GM12878 (cell line): Measurements from ENCODE around the gene KHK. TPM values are rescaled to one million over a fixed set of nuclear protein-coding genes. Genes with fewer than 3 reads are reported as not detected.
"Not testable (repeated sequence)": the region's sequence is repeated elsewhere in the genome, so short reads cannot be mapped to it uniquely, and the experiment has no call there.

Experiments used
- ATAC-seq: fragments of 200-7000 bp; cut with Tn5 transposase; 3 replicates; pipeline ENCODE4 v1.9.1; 2020; ENCODE audit warnings: mild to moderate bottlenecking, moderate library complexity
- BruUV-seq: library from RNA; stranded (reverse); fragments of 400-500 nt; replicated peaks from 2 replicates; lab custom pipeline; 2021; lab: Mats Ljungman, UMichigan
- CTCF ChIA-PET: fragments of 300-600 bp; sonication (Branson Sonifier 250); formaldehyde crosslinking; extraction: SDS; loops from one replicate; lab custom pipeline; 2021; ENCODE audit warnings: inconsistent platforms; lab: Yijun Ruan, JAX
- POLR2A ChIA-PET: fragments of 350-600 bp; formaldehyde crosslinking; extraction: SDS; loops from one replicate; lab custom pipeline; 2021; ENCODE audit warnings: inconsistent platforms; lab: Charles Lee
- RAD21 ChIA-PET: fragments of 300-600 bp; sonication (Branson Sonifier 250); formaldehyde crosslinking; loops from one replicate; lab custom pipeline; 2023; ENCODE audit warnings: antibody characterized with exemption; ENCODE audit not compliant: unreplicated experiment; lab: Charles Lee
- SMC1A ChIA-PET: fragments of 300-600 bp; sonication (Branson Sonifier 250); formaldehyde crosslinking; loops from one replicate; lab custom pipeline; 2023; ENCODE audit not compliant: unreplicated experiment, uncharacterized antibody; lab: Charles Lee
- DNase-seq: peaks from one replicate; pipeline ENCODE4 v3.0.0-alpha.2; 2011; ENCODE audit warnings: low read depth, low spot score
- FAIRE-seq: peaks from 3 replicates; lab custom pipeline; 2011; peaks lifted over from hg19 to GRCh38; lab: Jason Lieb, UNC
- H2AFZ ChIP-seq: 2 replicates; pipeline ENCODE4 v1.6.0; 2011; ENCODE audit warnings: low read depth, low read length, control low read depth; ENCODE audit not compliant: control insufficient read depth
- H3K27ac ChIP-seq: 2 replicates; pipeline ENCODE4 v1.5.1; 2011; ENCODE audit warnings: control low read depth; ENCODE audit not compliant: control insufficient read depth, insufficient read depth
- H3K27me3 ChIP-seq, 2 experiments: replicated peaks in 1 of 2; 2 replicates each; pipeline versions ENCODE4 v1.6.0 to v1.6.1; 2011; ENCODE audit warnings: low read length in 1 of 2; ENCODE audit not compliant: control insufficient read depth in 2 of 2, insufficient read depth in 2 of 2
- H3K36me3 ChIP-seq, 2 experiments: 2 replicates each; pipeline ENCODE4 v1.5.1; 2011; ENCODE audit warnings: low read length in 1 of 2; ENCODE audit not compliant: control insufficient read depth in 2 of 2, insufficient read depth in 2 of 2
- H3K4me1 ChIP-seq: 2 replicates; pipeline ENCODE4 v1.6.1; 2011; ENCODE audit warnings: mild to moderate bottlenecking, low read length, moderate library complexity, mixed read lengths; ENCODE audit not compliant: control insufficient read depth, insufficient read depth
- H3K4me2 ChIP-seq: 2 replicates; pipeline ENCODE4 v1.6.0; 2011; ENCODE audit warnings: control low read depth; ENCODE audit not compliant: control insufficient read depth, insufficient read depth
- H3K4me3 ChIP-seq: fragments of 200-600 bp; sonication (generic); 2 replicates; pipeline ENCODE4 v1.5.1; 2016
- H3K79me2 ChIP-seq: 2 replicates; pipeline ENCODE4 v1.6.0; 2011; ENCODE audit warnings: low read length; ENCODE audit not compliant: control insufficient read depth, insufficient read depth
- H3K9ac ChIP-seq: 2 replicates; pipeline ENCODE4 v1.8.0; 2011; ENCODE audit warnings: low read length, control low read depth, mixed read lengths; ENCODE audit not compliant: control insufficient read depth, insufficient read depth
- H3K9me3 ChIP-seq: replicated peaks from 3 replicates; pipeline ENCODE4 v1.5.1; 2011; ENCODE audit warnings: mild to moderate bottlenecking, low read length; ENCODE audit not compliant: control insufficient read depth, insufficient read depth
- H4K20me1 ChIP-seq: 2 replicates; pipeline ENCODE4 v1.6.0; 2011; ENCODE audit not compliant: control insufficient read depth, insufficient read depth
- BHLHE40 ChIP-seq, 2 experiments: fragments of 450-650 bp in 1 of 2; IDR thresholded peaks; 2 replicates each; pipeline ENCODE4 v1.6.1; 2011 to 2017; ENCODE audit warnings: low read depth in 2 of 2, borderline replicate concordance in 1 of 2, improper control_type of control experiment in 1 of 2, low read length in 1 of 2, mild to moderate bottlenecking in 1 of 2
- IRF4 ChIP-seq: IDR thresholded peaks from 2 replicates; pipeline ENCODE4 v1.6.1; 2011; ENCODE audit warnings: low read depth, low read length
- MYB ChIP-seq: fragments of 150-350 bp; IDR thresholded peaks from 2 replicates; pipeline ENCODE4 v1.6.1; 2014; ENCODE audit warnings: mild to moderate bottlenecking, low read depth, low read length, borderline replicate concordance
- NBN ChIP-seq: fragments of 450-650 bp; IDR thresholded peaks from 2 replicates; pipeline ENCODE4 v1.6.1; 2016
- NR2C1 ChIP-seq: fragments of 450-650 bp; IDR thresholded peaks from 2 replicates; pipeline ENCODE4 v1.6.1; 2017; ENCODE audit warnings: antibody characterized with exemption, mild to moderate bottlenecking, moderate library complexity
- PAX5 ChIP-seq: IDR thresholded peaks from 2 replicates; pipeline ENCODE4 v1.6.1; 2011; ENCODE audit warnings: low read depth, low read length, borderline replicate concordance
- RUNX3 ChIP-seq: IDR thresholded peaks from 2 replicates; pipeline ENCODE4 v1.6.1; 2012; ENCODE audit warnings: low read length, inconsistent platforms
- ZBTB40 ChIP-seq: fragments of 450-650 bp; IDR thresholded peaks from 2 replicates; pipeline ENCODE4 v1.6.1; 2016; ENCODE audit warnings: mild to moderate bottlenecking, moderate library complexity, borderline replicate concordance
- WGBS: methylation state at CpG from one replicate; pipeline ENCODE4 v1.1.6; 2016; ENCODE audit warnings: low lambda C conversion rate; ENCODE audit not compliant: insufficient replicate concordance, insufficient coverage; ENCODE audit errors: missing lambda C conversion rate; 5-methylcytosine and 5-hydroxymethylcytosine counted together
- in situ Hi-C: fragments of 300-500 bp; cut with MboI; formaldehyde crosslinking; loops from 9 replicates; pipeline ENCODE4 v1.14.3; 2018; ENCODE audit warnings: mixed read lengths
- intact Hi-C: fragments of 100-400 bp; cut with micrococcal nuclease; formaldehyde crosslinking; loops from one replicate; pipeline ENCODE4 v1.14.2; 2022; ENCODE audit not compliant: unreplicated experiment
- polyA plus RNA-seq, 11 experiments: library from polyadenylated mRNA; depleted of rRNA in 4 of 11; unstranded in 6 of 11; stranded (reverse) in 5 of 11; fragments of >200 nt; fragmentation: Nextera tagmentation in 4 of 11; fragmentation: Illumina TruSeq in 1 of 11; extraction: Ambion mirVana in 4 of 11; extraction: Trizol in 1 of 11; gene quantifications; 1 replicate in 1 of 11; 2 replicates in 10 of 11; pipeline versions ENCODE4 v1.2.1 to v1.2.3, GENCODE V29; 2011 to 2016; ENCODE audit warnings: inconsistent platforms in 2 of 11, missing spikeins in 2 of 11, low read depth in 1 of 11
- total RNA-seq, 4 experiments: library from RNA; depleted of rRNA in 3 of 4; stranded (reverse); fragments of >200 nt in 3 of 4; fragmentation: Illumina TruSeq in 1 of 4; extraction: Trizol in 1 of 4; gene quantifications; 2 replicates each; pipeline versions ENCODE4 v1.2.1 to v1.2.3, GENCODE V29; 2013 to 2021

The KHK gene
- total and polyA plus RNA-seq, 10 of the 15 experiments (the other 5 are each of a cell fraction or from before 2014, with no cell fraction given), result 0.31 to 11.8 (median 3.9) TPM

DNA sequence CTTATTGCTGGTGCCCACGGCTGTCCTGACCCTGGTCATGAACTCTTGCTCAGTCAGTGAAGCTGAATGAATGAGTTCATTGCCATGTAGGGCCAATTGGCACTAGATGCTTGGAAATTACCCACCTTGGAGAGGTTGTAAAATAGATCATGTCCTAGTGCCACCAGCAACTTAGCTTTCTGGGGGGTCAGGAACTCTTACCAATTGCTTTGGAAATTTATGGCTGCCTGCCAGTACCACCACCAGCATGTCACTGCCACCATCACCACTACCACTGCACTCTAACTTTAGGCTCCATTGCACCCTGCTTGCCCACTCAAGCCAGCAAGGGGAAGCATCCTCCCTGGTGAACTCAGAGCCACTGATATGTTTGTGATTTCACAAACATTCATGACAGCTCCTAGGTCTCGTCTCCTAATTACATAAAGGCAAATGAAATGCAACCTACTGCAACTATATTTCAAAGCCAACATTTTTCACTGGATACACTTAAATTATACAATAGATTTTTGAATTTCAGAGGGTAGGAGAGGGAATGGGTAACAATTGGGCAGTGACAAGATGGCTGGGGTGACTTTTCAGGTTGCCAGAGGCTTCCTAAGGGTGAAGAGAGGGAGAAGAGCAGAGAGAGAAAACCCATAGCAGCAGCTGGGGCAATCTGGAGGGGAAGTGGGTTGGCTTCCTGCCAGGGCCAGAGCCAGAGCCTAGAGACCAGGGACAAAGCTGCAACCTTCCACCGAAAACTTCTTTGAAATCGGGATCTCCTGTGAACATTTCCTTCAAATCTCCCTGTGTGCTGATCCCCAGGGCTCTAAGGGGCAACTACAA lies 11.6 kb upstream of the KHK start (continued):
- TF ChIP-seq IRF4 (no peak), NR2C1 (no peak), ZBTB40 (no peak), MYB (no peak)

DNA sequence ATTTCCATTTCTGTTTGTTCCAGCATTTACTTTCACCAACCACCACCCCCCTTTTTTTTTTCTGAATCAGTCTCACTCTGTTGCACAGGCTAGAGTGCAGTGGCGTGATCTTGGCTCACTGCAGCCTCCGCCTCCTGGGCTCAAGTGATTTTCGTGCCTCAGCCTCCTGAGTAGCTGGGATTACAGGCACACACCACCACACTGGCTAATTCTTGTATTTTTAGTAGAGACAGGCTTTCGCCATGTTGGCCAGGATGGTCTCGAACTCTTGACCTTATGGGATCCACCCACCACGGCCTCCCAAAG lies 11.1 kb upstream of the KHK start:
- SMC1A ChIA-PET, H3K9ac ChIP-seq, H3K79me2 ChIP-seq, H3K27me3 ChIP-seq, H3K36me3 ChIP-seq, intact Hi-C loops, FAIRE-seq, DNase-seq, H3K9me3 ChIP-seq, ATAC-seq, H4K20me1 ChIP-seq, in situ Hi-C loops, BruUV-seq: not testable (repeated sequence)
- peak overlapping the region; percentile 74 for H3K27ac ChIP-seq
- 47% methylated on average over 6 of the region's 6 CpGs for WGBS
- ChIA-PET CTCF (interaction anchor here (1.0 to 2.4 kb wide), 3 partner anchors 8 to 24 kb away, joined by 4 to 12 read pairs (median 8); partner anchors contain the start of genes AGBL5 and KHK), RAD21 (interaction anchor here (0.7 kb wide), 2 partner anchors 11 to 24 kb away, joined by 3 to 4 read pairs; partner anchors contain the start of gene AGBL5), POLR2A (interaction anchor here (12.2 kb wide), 1 partner anchor 22 kb away, joined by 139 read pairs; the partner anchor contains the start of gene AGBL5)
- peak overlapping the region; percentile 31 for H3K4me3 ChIP-seq
- TF ChIP-seq NBN (peak; percentile 21; the same call in 1 of the 2 replicates), BHLHE40 (IDR thresholded peaks at IDR 0.05; ENCODE audit: borderline replicate concordance in 1 of 2, low read depth in 2 of 2, low read length in 1 of 2) (0 out of 4 replicates have a peak, but pooled peaks of 1 of the 2 experiments have one; percentile 11), PAX5 (peak; percentile 57; the same call in 1 of the 2 replicates), RUNX3 (0 out of 2 replicates have a peak, but pooled peaks have one; percentile 8)
- peak overlapping the region; percentile 61 for H3K4me2 ChIP-seq
- peak overlapping the region; percentile 31; the same call in 1 of the 2 replicates for H2AFZ ChIP-seq
- H3K4me1 ChIP-seq, result peaks cover 35% of the 10 kb centered on the region
